Loucy (cell line): ENCODE measurements around the gene ERFL.

Source experiments
- EZH2phosphoT487 ChIP-seq: fragments of 200-600 bp; IDR thresholded peaks from 2 replicates; pipeline ENCODE4 v1.6.1; 2018; ENCODE audit warnings: antibody characterized with exemption, mild to moderate bottlenecking, moderate library complexity, borderline replicate concordance
- TF ChIP-seq, protein P1 (sequence below): fragments of 200-600 bp; sonication (generic); conservative IDR thresholded peaks from 2 replicates; pipeline ENCODE4 v1.5.1; 2014; ENCODE audit warnings: mild to moderate bottlenecking, antibody characterized with exemption, low read length

GRCh38 chr19:41859213-41859617 lies 69.0 kb downstream of the ERFL start:
- TF ChIP-seq, protein P1, sequence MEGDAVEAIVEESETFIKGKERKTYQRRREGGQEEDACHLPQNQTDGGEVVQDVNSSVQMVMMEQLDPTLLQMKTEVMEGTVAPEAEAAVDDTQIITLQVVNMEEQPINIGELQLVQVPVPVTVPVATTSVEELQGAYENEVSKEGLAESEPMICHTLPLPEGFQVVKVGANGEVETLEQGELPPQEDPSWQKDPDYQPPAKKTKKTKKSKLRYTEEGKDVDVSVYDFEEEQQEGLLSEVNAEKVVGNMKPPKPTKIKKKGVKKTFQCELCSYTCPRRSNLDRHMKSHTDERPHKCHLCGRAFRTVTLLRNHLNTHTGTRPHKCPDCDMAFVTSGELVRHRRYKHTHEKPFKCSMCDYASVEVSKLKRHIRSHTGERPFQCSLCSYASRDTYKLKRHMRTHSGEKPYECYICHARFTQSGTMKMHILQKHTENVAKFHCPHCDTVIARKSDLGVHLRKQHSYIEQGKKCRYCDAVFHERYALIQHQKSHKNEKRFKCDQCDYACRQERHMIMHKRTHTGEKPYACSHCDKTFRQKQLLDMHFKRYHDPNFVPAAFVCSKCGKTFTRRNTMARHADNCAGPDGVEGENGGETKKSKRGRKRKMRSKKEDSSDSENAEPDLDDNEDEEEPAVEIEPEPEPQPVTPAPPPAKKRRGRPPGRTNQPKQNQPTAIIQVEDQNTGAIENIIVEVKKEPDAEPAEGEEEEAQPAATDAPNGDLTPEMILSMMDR: no peak; the same call in 1 of the 2 replicates
- TF ChIP-seq EZH2phosphoT487: no peak
